ENCODE results near the gene PGAM1. TPM values are rescaled to one million over a fixed set of nuclear protein-coding genes. Genes with fewer than 3 reads are reported as not detected.

Gene PGAM1
- total and polyA plus RNA-seq, 2 of the 13 experiments (the other 11 are each of a cell fraction or from before 2014, with no cell fraction given) = 354 to 483 TPM

GRCh38 chr10:97408496-97408992 lies 17.4 kb upstream of the PGAM1 start (continued):
- no peak for TF ChIP-seq HIVEP1 (CRISPR knock-in tag; IDR thresholded peaks at IDR 0.05)
- peak; percentile 37; the same call in 1 of the 2 replicates for TF ChIP-seq ELF3 (CRISPR knock-in tag; IDR thresholded peaks at IDR 0.05)
- TF ChIP-seq ATM (IDR thresholded peaks at IDR 0.05; ENCODE audit: borderline replicate concordance) = no peak
- TF ChIP-seq HNF4A (CRISPR knock-in tag; IDR thresholded peaks at IDR 0.05) = peak; percentile 81
- no peak for TF ChIP-seq NFE2L2 (IDR thresholded peaks at IDR 0.05; ENCODE audit: low read length)
- no peak for TF ChIP-seq NFRKB (IDR thresholded peaks at IDR 0.05)
- TF ChIP-seq, protein P1, sequence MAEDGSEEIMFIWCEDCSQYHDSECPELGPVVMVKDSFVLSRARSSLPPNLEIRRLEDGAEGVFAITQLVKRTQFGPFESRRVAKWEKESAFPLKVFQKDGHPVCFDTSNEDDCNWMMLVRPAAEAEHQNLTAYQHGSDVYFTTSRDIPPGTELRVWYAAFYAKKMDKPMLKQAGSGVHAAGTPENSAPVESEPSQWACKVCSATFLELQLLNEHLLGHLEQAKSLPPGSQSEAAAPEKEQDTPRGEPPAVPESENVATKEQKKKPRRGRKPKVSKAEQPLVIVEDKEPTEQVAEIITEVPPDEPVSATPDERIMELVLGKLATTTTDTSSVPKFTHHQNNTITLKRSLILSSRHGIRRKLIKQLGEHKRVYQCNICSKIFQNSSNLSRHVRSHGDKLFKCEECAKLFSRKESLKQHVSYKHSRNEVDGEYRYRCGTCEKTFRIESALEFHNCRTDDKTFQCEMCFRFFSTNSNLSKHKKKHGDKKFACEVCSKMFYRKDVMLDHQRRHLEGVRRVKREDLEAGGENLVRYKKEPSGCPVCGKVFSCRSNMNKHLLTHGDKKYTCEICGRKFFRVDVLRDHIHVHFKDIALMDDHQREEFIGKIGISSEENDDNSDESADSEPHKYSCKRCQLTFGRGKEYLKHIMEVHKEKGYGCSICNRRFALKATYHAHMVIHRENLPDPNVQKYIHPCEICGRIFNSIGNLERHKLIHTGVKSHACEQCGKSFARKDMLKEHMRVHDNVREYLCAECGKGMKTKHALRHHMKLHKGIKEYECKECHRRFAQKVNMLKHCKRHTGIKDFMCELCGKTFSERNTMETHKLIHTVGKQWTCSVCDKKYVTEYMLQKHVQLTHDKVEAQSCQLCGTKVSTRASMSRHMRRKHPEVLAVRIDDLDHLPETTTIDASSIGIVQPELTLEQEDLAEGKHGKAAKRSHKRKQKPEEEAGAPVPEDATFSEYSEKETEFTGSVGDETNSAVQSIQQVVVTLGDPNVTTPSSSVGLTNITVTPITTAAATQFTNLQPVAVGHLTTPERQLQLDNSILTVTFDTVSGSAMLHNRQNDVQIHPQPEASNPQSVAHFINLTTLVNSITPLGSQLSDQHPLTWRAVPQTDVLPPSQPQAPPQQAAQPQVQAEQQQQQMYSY (CRISPR knock-in tag; IDR thresholded peaks at IDR 0.05) = peak; percentile 89
- TF ChIP-seq, protein P2, sequence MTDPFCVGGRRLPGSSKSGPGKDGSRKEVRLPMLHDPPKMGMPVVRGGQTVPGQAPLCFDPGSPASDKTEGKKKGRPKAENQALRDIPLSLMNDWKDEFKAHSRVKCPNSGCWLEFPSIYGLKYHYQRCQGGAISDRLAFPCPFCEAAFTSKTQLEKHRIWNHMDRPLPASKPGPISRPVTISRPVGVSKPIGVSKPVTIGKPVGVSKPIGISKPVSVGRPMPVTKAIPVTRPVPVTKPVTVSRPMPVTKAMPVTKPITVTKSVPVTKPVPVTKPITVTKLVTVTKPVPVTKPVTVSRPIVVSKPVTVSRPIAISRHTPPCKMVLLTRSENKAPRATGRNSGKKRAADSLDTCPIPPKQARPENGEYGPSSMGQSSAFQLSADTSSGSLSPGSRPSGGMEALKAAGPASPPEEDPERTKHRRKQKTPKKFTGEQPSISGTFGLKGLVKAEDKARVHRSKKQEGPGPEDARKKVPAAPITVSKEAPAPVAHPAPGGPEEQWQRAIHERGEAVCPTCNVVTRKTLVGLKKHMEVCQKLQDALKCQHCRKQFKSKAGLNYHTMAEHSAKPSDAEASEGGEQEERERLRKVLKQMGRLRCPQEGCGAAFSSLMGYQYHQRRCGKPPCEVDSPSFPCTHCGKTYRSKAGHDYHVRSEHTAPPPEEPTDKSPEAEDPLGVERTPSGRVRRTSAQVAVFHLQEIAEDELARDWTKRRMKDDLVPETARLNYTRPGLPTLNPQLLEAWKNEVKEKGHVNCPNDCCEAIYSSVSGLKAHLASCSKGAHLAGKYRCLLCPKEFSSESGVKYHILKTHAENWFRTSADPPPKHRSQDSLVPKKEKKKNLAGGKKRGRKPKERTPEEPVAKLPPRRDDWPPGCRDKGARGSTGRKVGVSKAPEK (CRISPR knock-in tag; IDR thresholded peaks at IDR 0.05; ENCODE audit: borderline replicate concordance) = no peak
- 0 out of 2 replicates have a peak, but pooled peaks have one; percentile 44 for TF ChIP-seq ZNF563 (CRISPR knock-in tag; IDR thresholded peaks at IDR 0.05)
- peak; percentile 30; the same call in 1 of the 2 replicates for TF ChIP-seq GATAD2A (CRISPR knock-in tag; IDR thresholded peaks at IDR 0.05)
- TF ChIP-seq ZNF580 (CRISPR knock-in tag; IDR thresholded peaks at IDR 0.05; ENCODE audit: borderline replicate concordance, low read depth) = 0 out of 2 replicates have a peak, but pooled peaks have one; percentile 63
- no peak for TF ChIP-seq ZNF547 (CRISPR knock-in tag; IDR thresholded peaks at IDR 0.05)
- no peak for TF ChIP-seq NR0B2 (CRISPR knock-in tag; IDR thresholded peaks at IDR 0.05)
- peak; percentile 72 for TF ChIP-seq PHF21A (CRISPR knock-in tag; IDR thresholded peaks at IDR 0.05)
- 0 out of 2 replicates have a peak, but pooled peaks have one; percentile 37 for TF ChIP-seq SNAPC2 (CRISPR knock-in tag; IDR thresholded peaks at IDR 0.05)
- TF ChIP-seq ZMYM3 (CRISPR knock-in tag; IDR thresholded peaks at IDR 0.05) = peak; percentile 94
- no peak for TF ChIP-seq HMGA1 (CRISPR knock-in tag; conservative IDR thresholded peaks at IDR 0.05)
- TF ChIP-seq, protein P3, sequence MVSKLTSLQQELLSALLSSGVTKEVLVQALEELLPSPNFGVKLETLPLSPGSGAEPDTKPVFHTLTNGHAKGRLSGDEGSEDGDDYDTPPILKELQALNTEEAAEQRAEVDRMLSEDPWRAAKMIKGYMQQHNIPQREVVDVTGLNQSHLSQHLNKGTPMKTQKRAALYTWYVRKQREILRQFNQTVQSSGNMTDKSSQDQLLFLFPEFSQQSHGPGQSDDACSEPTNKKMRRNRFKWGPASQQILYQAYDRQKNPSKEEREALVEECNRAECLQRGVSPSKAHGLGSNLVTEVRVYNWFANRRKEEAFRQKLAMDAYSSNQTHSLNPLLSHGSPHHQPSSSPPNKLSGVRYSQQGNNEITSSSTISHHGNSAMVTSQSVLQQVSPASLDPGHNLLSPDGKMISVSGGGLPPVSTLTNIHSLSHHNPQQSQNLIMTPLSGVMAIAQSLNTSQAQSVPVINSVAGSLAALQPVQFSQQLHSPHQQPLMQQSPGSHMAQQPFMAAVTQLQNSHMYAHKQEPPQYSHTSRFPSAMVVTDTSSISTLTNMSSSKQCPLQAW (CRISPR knock-in tag; IDR thresholded peaks at IDR 0.05) = peak; percentile 57; the same call in 1 of the 2 replicates
- TF ChIP-seq KDM5B (CRISPR knock-in tag; IDR thresholded peaks at IDR 0.05; ENCODE audit: borderline replicate concordance) = peak; percentile 57; the same call in 1 of the 2 replicates
- TF ChIP-seq NR2F1 (CRISPR knock-in tag; IDR thresholded peaks at IDR 0.05) = peak; percentile 10 to 12; a peak in 2 of 4 replicates

All from HepG2 (cell line).